T1000 (cell line): ENCODE results near the gene WAC.

Source experiments
- DNase-seq: peaks from one replicate; lab custom pipeline; 2025; ENCODE audit warnings: mixed read lengths; lab: John Stamatoyannopoulos, UW

The WAC gene

GRCh38 chr10:28533571-28534304, 820 bp downstream of the WAC start:
- no peak for DNase-seq

GRCh38 chr10:28535846-28536245, 2.9 kb downstream of the WAC start:
- DNase-seq, result no peak

GRCh38 chr10:28538595-28538994, 5.7 kb downstream of the WAC start:
- no peak for DNase-seq

- no peak for DNase-seq
Observed at GRCh38 chr10:28540145-28540544, 7.2 kb downstream of the WAC start.

GRCh38 chr10:28541717-28542365, 8.9 kb downstream of the WAC start:
- DNase-seq, result no peak

GRCh38 chr10:28542728-28543127, 9.8 kb downstream of the WAC start:
- DNase-seq, result no peak

- no peak for DNase-seq
Observed at GRCh38 chr10:28544058-28544457, 11.1 kb downstream of the WAC start.

GRCh38 chr10:28545967-28546644, 13.2 kb downstream of the WAC start:
- DNase-seq, result no peak

- DNase-seq, result no peak
Observed at GRCh38 chr10:28548781-28549498, 16.0 kb downstream of the WAC start.

- DNase-seq, result no peak
Observed at GRCh38 chr10:28551086-28551485, 18.2 kb downstream of the WAC start.

- no peak for DNase-seq
Observed at GRCh38 chr10:28552775-28553174, 19.9 kb downstream of the WAC start.

- no peak for DNase-seq
Observed at GRCh38 chr10:28554009-28554408, 21.1 kb downstream of the WAC start.

GRCh38 chr10:28554952-28555351, 22.0 kb downstream of the WAC start:
- DNase-seq, result no peak

GRCh38 chr10:28555358-28555757, 22.4 kb downstream of the WAC start:
- no peak for DNase-seq

- no peak for DNase-seq
Observed at GRCh38 chr10:28556142-28556541, 23.2 kb downstream of the WAC start.

- DNase-seq, result no peak
Observed at GRCh38 chr10:28558186-28558585, 25.3 kb downstream of the WAC start.

- DNase-seq, result no peak
Observed at GRCh38 chr10:28558923-28559508, 26.1 kb downstream of the WAC start.

- DNase-seq, result no peak
Observed at GRCh38 chr10:28559618-28560017, 26.7 kb downstream of the WAC start.

GRCh38 chr10:28560617-28561016, 27.7 kb downstream of the WAC start:
- no peak for DNase-seq

GRCh38 chr10:28561531-28561930, 28.6 kb downstream of the WAC start:
- DNase-seq, result no peak

- no peak for DNase-seq
Observed at GRCh38 chr10:28564905-28565304, 32.0 kb downstream of the WAC start.

- no peak for DNase-seq
Observed at GRCh38 chr10:28566458-28567015, 33.6 kb downstream of the WAC start.
